ENCODE results near the gene PMIS2.

Gene PMIS2

GRCh38 chr19:35556846-35557538 is 29.0 kb upstream of the PMIS2 start:
- ATAC-seq: no peak

DNA sequence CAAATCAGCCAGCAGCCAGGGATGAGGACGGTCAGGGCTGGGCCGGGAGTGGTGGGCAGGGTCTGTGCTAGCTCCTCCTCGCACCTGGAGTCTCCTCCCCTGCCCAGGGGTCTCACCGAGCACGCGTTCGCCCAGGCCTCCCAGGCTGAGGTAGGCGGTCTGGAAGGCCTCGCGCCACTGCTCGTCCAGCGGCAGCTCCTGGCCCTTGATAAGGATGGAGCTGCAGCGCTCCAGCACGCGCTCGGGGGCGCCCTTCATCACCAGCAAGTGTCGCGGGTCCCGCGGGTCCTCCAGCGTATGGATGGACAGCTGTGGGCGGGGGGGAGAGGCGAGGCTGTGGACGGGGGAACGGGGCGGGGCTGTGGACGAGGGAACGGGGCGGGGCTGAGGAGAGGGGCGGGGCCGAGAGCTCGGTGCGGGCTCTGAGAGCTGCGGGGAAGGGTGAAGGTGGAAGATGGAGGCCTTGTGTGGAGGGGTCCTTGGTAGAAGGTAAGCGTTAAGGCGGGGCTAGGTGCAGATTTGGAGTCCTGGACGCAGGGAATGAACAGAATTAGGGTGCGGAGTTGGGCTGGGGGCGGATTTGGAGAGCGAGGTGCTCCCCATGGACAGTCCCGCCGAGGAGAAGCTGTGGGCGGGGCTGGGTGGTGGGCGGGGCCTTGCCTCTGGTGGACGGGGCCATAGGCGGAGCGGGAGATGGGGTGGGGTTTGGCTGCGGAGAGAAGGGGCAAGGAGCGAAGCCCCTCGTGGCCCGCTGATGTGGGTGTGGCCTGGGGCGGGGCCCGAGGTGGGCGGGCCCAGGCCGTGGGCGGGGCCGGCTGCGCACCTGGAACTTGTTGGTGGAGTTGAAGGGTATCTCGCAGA is 28.2 kb upstream of the PMIS2 start:
- peak; percentile 55 to 62 for ATAC-seq

DNA sequence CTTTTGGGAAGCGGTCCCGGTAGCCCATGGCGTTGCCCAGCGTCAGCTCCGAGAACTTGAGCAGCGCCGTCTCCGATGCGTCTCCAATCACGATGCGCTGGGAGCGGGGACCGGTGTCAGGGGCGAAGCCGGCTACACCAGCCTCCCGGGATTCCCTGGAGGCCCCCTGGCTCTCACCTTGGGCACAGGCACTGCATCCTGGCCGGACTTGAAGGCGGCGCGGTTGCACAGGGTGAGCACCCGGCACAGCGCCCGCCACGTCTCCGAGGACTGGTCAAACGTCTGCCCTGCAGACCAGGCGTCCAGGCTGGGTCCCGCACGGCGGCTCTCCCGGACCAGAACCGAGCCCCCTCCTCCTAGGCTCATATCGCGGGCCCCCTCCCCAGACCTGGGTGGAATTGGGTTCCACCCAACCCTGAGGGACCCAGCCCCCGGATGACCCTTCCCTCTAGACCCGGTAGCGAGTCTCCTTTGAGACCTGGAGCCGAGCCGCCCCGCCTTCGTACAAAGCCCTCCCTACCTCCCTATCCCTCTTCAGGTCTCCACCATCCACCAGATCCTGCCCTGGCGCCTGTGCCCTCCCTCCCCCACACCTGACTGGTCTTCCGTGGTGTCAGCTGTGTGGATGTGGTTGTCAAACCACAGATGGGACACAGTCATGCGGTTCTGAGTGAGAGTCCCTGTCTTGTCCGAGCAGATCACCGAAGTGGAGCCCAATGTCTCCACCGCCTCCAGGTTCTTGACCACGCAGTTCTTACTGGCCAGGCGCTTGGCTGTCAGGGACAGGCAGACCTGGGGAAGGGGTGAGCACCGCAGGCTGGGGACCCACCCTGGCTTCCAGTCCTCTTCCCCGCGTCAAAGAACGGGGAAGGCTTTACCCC is 27.3 kb upstream of the PMIS2 start:
- ATAC-seq: no peak

DNA sequence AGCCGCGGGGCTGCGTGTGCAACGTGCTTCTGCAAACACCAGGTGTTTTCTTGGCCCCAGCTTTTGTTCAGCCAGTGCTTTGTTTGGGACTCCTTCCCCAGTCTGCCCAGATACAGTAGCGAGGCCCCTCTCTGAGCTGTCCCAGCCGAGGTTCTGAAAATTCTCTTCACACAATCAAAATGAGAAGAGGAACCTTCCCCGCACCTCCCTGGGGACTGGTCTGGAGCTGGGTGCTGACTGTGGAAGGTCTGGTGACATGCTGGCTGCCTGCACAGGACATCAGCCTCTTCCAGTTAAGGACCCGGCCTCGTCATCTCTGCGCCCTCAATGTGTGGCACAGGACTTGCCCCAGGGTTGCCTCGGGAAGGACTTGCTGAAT is 26.7 kb upstream of the PMIS2 start:
- no peak for ATAC-seq

- no peak for ATAC-seq
These were observed 26.2 kb upstream of the PMIS2 start for GRCh38 chr19:35559781-35560180.

DNA sequence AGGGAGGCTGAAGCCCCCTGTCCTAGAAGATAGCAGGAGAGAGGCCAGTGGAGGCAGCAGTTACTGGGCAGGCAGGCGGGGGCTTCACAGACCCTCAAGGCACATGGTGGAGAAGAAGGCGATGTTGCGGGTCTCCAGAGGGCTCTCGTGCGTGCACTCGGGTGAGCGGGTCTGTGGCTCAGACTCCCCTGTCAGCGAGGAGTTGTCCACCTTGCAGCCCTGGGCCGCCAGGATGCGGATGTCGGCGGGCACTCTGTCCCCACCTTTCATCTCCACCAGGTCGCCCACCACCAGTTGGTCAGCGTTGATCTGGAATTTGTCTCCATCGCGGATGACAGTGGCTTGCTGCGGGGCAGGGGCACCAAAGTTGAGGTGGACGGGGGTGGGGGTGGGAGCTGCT is 25.7 kb upstream of the PMIS2 start:
- no peak for ATAC-seq

- no peak for ATAC-seq
These were observed 25.3 kb upstream of the PMIS2 start for GRCh38 chr19:35560677-35561076.

- ATAC-seq: no peak
These were observed 24.5 kb upstream of the PMIS2 start for GRCh38 chr19:35561436-35561835.

DNA sequence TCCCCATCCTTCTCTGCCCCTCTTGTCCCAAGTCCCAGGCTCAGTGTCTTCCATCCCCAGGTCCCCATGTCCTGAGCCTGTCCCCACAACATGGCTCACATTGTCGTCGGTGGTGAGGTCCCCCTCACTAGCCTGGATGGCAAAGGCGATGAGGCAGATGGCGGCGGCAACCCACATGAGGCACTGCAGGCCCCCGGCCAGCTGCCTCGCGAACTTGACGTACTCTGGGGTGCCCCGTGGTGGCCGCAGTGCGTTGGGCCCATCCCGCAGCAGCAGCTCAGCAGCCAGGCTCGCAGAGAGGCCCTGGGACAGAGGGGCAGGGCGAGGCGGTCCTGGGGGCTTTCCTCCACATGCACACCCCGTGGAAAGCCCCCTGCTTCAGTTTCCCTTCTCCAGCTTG is 23.6 kb upstream of the PMIS2 start:
- ATAC-seq: no peak

DNA sequence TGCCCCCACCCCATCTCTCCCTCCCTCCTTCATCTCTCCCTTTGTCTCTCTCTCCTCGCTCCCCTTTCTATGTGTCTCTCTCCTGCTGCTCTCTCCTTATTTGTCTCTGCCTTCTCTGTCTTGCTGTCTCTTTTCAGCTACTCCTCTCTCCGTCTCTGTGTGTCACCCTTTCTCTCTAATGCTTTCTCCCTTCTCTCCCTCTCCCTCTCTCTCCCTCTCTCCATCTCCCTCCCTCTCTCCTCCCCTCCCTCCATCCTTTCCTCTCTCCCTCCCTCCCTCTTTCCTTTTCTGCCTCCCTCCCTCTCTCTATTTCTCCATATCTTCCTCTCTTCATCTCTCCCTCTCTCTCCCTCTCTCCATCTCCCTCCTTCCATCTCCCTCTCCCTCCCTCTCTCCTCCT is 23.2 kb upstream of the PMIS2 start:
- no peak for ATAC-seq

- ATAC-seq: no peak
These were observed 22.7 kb upstream of the PMIS2 start, which contains the start of gene ATP4A for GRCh38 chr19:35563207-35563829. TSS of gene ATP4A (minus strand) at chr19:35563658. CDS start at chr19:35563629, 29 bp downstream.

GRCh38 chr19:35565016-35565856 is 20.7 kb upstream of the PMIS2 start:
- no peak for ATAC-seq

- no peak for ATAC-seq
These were observed 19.2 kb upstream of the PMIS2 start for GRCh38 chr19:35566738-35567137.

DNA sequence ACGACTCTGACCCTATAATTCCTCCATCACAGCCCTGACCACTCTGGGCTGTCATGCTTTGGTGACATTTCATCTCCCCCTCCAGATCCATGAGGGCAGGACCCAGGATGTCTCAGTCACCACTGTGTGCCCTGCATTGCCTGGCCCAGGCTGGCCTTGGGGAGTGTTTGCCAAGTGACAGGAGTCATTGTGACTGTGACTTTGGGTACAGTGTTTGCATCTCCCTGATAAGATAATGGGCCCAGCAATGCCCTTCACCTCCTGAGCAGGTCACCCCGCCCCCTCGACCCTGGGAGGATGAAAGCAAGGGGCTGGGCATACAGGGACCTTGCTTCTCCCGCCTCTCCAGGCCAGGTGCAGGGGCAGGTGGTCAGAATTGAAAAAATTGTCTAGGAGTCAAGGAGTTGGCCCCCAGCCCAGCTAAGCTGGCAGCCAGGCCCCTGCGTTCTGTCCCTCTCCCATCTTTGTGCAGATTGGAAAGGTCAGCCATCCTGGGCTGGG is 16.6 kb upstream of the PMIS2 start:
- ATAC-seq: no peak

GRCh38 chr19:35571406-35571965 is 14.5 kb upstream of the PMIS2 start:
- ATAC-seq: peak in 1 of 2 donors; percentile 20

DNA sequence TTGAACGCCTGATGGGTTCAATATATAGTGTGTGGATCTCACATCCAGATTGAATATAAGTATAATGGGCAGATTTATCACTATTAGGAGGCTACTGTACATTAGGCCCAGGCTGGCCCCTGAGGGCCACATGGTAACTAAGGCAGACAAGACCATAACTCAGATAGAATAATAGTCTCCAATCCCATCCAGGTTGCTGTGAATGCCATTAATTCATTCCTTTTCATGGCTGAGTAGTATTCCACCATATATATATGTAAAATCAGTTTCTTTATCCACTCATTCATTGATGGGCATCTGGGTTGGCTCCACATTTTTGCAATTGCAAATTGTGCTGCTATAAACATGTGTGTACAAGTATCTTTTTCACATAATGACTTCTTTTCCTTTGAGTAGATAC is 8.1 kb upstream of the PMIS2 start:
- ATAC-seq: no peak

GRCh38 chr19:35578707-35579106 is 7.3 kb upstream of the PMIS2 start:
- no peak for ATAC-seq

GRCh38 chr19:35582760-35583159 is 3.2 kb upstream of the PMIS2 start:
- ATAC-seq: no peak

- no peak for ATAC-seq
These were observed 1.3 kb downstream of the PMIS2 start for GRCh38 chr19:35587321-35587720.

- no peak for ATAC-seq
These were observed 4.9 kb downstream of the PMIS2 start for GRCh38 chr19:35590875-35591274.

DNA sequence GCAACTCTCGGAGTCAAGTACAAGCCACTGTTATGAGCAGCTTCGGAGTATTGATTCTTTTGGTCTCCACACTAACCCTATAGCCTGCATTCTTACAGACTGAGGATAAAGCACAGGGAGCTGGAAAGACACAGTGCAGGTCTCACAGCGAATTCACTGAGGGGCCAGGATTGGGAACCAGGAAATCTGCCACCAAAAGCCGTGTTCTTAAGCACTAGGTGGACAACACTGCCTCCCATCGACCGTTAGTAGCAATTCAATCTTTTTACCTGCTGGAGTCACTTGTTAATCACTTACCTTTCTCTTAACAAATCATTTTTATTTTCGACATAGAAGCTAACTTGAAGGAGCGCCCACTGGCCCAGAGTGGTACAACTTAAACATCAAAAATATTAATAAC is 6.3 kb downstream of the PMIS2 start:
- ATAC-seq: no peak
